ENCODE measurements around the gene BIN2.
A peak's percentile ranks its signal among the peaks of the same experiment; 100 is the strongest.
"Not testable (repeated sequence)": the region's sequence is repeated elsewhere in the genome, so short reads cannot be mapped to it uniquely, and the experiment has no call there.

Gene BIN2

GRCh38 chr12:51307655-51308593 is 16.1 kb downstream of the BIN2 start:
- DNase-seq: no peak

DNA sequence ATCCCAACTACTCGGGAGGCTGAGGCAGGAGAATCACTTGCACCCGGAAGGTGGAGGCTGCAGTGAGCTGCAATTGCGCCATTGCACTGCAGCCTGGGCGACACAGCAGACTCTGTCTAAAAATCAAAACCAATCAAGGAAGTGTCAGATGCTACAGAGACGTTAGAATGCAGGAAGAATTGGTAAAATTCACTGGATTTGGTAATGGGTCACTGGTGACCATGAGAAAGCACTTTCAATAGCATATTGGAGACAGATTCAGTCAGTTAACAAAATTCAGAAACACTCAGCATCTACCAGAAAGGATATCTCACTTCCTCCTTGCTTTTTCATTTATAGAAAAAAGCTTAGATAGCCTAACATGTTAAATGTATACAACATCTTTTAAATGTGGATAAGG is 17.5 kb downstream of the BIN2 start:
- DNase-seq: no peak

DNA sequence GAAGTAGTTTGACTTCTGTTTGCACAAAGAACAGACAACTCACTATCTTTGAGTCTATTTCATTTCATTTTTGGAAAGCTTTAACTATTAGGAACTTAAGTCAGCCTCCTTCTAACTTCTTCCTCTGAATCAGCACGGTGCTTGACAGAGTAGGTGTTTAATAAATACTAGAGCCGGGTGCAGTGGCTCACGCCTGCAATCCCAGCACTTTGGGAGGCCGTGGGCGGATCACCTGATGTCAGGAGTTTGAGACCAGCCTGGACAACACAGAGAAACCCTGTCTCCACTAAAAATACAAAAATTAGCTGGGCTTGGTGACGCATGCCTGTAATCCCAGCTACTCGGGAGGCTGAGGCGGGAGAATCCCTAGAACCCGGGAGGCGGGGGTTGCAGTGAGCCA is 23.2 kb downstream of the BIN2 start:
- DNase-seq: not testable (repeated sequence)

DNA sequence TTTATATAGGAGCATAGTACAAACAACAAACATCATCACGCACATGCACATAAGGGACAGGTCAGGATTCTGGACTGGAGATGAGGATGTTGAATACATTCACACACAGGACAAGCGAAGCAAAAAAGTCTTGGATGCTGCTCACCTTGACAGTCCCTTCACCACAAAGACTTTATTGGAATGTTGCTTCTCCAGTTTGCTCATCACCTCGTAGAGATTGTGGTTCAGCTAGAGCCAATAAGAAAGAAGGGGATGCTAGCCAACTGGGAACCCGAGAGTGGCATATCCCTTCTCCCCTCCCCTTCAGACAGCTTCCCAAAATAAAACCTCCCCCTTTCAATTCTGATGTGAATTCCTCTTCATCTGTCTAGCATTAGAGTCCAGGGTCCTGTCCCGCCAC is 28.3 kb downstream of the BIN2 start:
- DNase-seq: no peak

GRCh38 chr12:51294097-51294496 is 29.9 kb downstream of the BIN2 start:
- DNase-seq: not testable (repeated sequence)

DNA sequence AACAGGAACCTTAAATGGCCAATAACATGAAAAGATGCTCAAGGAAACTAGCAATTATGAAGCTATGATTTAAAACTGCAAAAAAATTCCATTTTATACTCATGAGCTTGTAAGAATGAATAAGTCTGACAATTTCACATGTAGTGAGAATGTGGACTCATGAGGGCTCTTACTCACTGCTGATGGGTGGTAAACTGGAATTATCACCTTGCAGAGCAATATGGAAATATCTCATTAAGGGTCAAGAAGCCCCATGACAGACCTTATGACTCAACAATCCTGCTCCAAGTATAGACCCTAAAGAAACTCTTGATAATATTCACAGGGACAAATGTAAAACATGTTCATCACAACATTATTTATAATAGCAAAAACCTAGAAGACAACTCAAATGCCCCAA is 30.3 kb downstream of the BIN2 start:
- no peak for DNase-seq

- DNase-seq: peak in 1 of 2 donors; percentile 4
Measured at GRCh38 chr12:51291603-51292513, 32.1 kb downstream of the BIN2 start.

DNA sequence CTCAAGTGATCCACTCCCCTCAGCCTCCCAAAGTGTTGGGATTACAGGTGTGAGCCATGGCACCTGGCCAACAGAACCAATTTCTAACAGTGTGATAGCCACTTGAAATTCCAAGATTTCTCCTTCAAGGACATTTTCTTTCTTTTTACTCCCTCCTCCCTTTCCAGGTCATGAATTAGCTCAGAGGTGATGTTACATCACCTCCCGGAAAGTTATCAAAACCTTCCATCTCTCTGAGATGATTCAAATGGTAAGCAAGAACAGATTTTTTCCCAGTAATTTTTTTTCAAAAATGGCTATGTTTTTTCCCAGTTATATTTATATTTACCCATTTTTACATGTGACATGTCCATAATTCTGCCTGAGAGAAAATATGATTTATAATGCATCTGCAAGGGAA is 38.1 kb downstream of the BIN2 start:
- DNase-seq: no peak

- no peak for DNase-seq
Measured at GRCh38 chr12:51281202-51281924, 42.6 kb downstream of the BIN2 start.

DNA sequence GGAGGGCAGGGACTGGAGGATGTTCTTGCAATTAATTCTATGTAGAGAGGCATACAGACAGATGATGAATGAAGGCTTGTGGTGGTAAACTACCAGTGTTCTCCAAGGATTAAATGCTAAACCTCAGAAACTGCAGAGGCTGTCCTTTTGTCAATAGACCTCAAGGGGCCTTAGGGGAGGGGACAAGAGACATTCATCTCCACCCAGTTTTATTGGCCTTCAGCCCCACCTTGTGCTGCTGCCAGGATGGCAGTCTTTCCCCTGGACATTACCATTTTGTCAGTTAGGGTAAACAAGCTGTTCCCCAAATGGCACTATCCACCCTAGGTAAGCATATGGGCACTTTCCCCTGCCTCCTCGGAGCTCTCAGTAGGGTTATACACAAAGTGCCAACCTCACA is 48.9 kb downstream of the BIN2 start:
- DNase-seq: no peak

DNA sequence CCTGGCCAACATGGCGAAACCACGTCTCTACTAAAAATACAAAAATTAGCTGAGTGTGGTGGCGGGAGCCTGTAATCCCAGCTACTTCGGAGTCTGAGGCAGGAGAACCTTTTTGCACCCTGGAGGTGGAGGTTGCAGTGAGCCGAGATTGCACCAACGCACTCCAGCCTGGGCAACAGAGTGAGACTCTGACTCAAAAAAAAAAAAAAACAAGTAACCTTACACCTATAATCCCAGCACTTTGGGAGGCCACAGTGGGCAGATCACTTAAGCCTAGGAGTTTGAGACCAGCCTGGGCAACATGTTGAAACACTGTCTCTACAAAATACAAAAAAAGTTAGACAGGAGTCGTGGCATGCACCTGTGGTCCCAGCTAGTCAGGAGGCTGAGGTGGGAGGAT is 51.2 kb downstream of the BIN2 start:
- not testable (repeated sequence) for DNase-seq

DNA sequence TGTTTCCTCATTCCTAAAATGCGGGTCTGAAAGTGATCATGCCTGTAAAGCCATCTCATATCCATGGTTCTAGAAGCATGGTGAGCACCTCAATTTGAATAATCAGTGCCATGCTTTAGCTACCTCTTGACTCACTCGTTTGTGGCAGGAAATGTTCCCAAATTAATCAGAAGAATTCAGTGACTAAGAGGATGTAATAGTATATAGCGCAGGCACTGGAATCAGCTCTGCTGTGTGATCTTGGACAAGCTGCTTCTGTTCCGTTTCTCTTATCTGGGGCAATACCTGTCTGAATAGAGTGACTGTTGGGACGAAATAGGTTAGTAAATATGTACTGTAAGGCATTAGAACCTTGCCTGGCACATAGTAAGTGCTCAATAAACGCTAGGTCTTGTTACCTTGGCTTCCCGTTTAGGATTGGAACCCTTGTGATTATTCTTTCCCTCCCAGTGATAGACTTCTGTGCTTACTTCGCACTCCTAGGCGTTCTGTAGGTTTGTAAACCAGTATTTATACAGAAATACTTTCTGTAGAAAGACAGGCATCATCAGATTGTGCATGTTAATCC is 52.9 kb downstream of the BIN2 start:
- DNase-seq: no peak

- peak in 1 of 2 donors; percentile 39 for DNase-seq
Measured at GRCh38 chr12:51270067-51270950, 53.7 kb downstream of the BIN2 start, which contains the start of gene SMAGP. Gene SMAGP (minus strand): TSS chr12:51270415. CDS start chr12:51269278, 1,137 bp downstream.

- DNase-seq: no peak
Measured at GRCh38 chr12:51269174-51270066, 54.6 kb downstream of the BIN2 start.

DNA sequence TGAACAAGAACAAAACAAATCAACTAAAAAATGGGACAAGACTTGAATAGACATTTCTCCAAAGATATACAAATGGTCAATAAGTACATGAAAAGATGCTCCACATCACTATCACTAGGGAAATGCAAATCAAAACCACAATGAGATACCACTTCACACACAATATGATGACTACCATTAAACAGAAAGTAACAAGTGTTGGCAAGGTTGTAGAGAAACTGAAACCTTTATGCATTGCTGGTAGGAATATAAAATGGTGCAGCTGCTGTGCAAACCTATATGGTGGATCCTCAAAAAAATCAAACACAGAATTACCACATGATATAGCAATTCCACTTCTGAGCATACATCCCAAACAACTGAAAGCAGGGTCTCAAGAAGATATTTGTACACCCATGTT is 59.0 kb downstream of the BIN2 start:
- no peak for DNase-seq

GRCh38 chr12:51264297-51264696 is 59.7 kb downstream of the BIN2 start:
- DNase-seq: no peak

DNA sequence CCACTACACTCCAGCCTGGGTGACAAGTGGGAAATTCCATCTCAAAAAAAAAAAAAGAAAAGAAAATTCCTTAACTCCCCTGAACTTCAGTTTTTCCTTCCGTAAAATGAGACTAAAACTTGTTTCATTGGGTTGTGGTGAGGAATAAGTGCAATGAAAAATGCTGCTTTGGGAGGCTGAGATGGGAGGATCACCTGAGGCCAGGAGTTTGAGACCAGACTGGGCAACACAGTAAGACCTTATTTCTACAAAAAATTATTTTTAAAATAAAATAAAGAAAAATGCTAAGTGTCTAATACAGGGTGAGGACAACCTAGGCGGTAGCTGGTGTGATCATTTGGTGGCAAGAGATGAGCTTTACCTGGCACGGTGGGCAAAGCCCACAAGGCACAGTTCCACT is 60.6 kb downstream of the BIN2 start:
- DNase-seq: no peak

DNA sequence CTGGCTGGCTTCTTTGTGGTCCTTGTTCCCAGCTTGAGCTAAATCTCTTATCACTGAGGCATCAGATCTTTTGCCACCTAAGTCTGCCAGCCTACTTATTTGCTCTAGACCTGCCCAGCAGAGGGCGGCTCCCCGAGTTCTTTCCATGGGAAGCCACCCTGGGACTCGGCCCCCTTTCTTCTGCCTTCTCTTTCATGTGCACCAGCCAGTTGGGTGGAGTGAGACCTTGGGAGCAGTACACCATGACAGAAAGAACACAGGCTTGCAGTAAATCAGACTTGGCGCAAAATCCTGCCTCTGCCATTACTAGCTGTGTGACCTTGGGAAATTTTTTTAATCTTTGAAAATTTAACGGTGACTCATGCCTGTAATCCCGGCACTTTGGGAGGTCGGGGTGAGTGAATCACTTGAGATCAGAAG is 61.2 kb downstream of the BIN2 start:
- DNase-seq: peak in 1 of 2 donors; percentile 50

DNA sequence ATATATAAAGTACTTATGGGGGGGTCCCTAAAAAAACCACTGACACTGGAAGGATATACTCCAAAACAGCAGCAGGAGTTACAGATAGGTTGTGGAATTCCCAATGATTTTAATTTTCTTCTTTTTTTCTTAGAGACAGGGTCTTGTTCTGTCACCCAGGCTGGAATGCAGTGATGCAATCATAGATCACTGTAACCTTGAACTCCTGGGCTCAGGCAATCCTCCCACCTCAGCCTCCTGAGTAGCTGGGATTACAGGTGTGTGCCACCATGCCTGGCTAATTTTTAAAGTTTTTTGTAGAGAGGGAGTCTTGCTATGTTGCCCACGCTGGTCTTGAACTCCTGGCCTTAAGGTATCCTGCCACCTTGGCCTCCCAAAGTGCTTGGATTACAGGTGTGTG is 64.4 kb downstream of the BIN2 start:
- not testable (repeated sequence) for DNase-seq

GRCh38 chr12:51254536-51254935 is 69.4 kb downstream of the BIN2 start:
- DNase-seq: no peak
